NCI-H226 (cell line): ENCODE measurements around the gene BCL11A.

Source experiments
- DNase-seq: peaks from one replicate; pipeline ENCODE4 v3.0.0-alpha.2; 2015

The BCL11A gene

GRCh38 chr2:60522462-60522861 is 31.0 kb downstream of the BCL11A start:
- DNase-seq: no peak

- DNase-seq: no peak
Observed at GRCh38 chr2:60521626-60522025, 31.8 kb downstream of the BCL11A start.

GRCh38 chr2:60520917-60521539 is 32.4 kb downstream of the BCL11A start:
- no peak for DNase-seq

- no peak for DNase-seq
Observed at GRCh38 chr2:60520151-60520876, 33.1 kb downstream of the BCL11A start.

- no peak for DNase-seq
Observed at GRCh38 chr2:60519231-60519863, 34.1 kb downstream of the BCL11A start.

- DNase-seq: no peak
Observed at GRCh38 chr2:60518567-60518966, 34.9 kb downstream of the BCL11A start.

- DNase-seq: no peak
Observed at GRCh38 chr2:60517446-60517845, 36.0 kb downstream of the BCL11A start.

- DNase-seq: no peak
Observed at GRCh38 chr2:60516826-60517225, 36.6 kb downstream of the BCL11A start.

- DNase-seq: no peak
Observed at GRCh38 chr2:60516383-60516811, 37.1 kb downstream of the BCL11A start.

- no peak for DNase-seq
Observed at GRCh38 chr2:60515721-60516226, 37.7 kb downstream of the BCL11A start.

GRCh38 chr2:60513996-60514395 is 39.5 kb downstream of the BCL11A start:
- DNase-seq: no peak

GRCh38 chr2:60513191-60513590 is 40.3 kb downstream of the BCL11A start:
- DNase-seq: no peak

- no peak for DNase-seq
Observed at GRCh38 chr2:60512641-60513040, 40.8 kb downstream of the BCL11A start.

GRCh38 chr2:60512062-60512622 is 41.3 kb downstream of the BCL11A start:
- DNase-seq: no peak

GRCh38 chr2:60510713-60511112 is 42.7 kb downstream of the BCL11A start:
- no peak for DNase-seq

GRCh38 chr2:60509066-60509465 is 44.4 kb downstream of the BCL11A start:
- DNase-seq: no peak

- DNase-seq: no peak
Observed at GRCh38 chr2:60508339-60508917, 45.0 kb downstream of the BCL11A start.

- DNase-seq: no peak
Observed at GRCh38 chr2:60507211-60507965, 46.1 kb downstream of the BCL11A start.

- no peak for DNase-seq
Observed at GRCh38 chr2:60505880-60506260, 47.6 kb downstream of the BCL11A start.

GRCh38 chr2:60505240-60505879 is 48.1 kb downstream of the BCL11A start:
- DNase-seq: no peak

GRCh38 chr2:60504049-60504448 is 49.4 kb downstream of the BCL11A start:
- DNase-seq: no peak

- no peak for DNase-seq
Observed at GRCh38 chr2:60502144-60502543, 51.3 kb downstream of the BCL11A start.
